IMR-90 (cell line): ENCODE measurements around the gene DYNC2H1.

Experiments used
- CEBPB ChIP-seq: IDR thresholded peaks from 2 replicates; pipeline ENCODE4 v1.6.1; 2012; ENCODE audit warnings: low read depth, low read length, improper control_type of control experiment
- MAZ ChIP-seq: IDR thresholded peaks from 2 replicates; pipeline ENCODE4 v1.6.1; 2012; ENCODE audit warnings: low read depth, mild to moderate bottlenecking, low read length, improper control_type of control experiment, moderate library complexity, borderline replicate concordance
- MXI1 ChIP-seq: IDR thresholded peaks from 2 replicates; pipeline ENCODE4 v1.6.1; 2012; ENCODE audit warnings: low read depth, mild to moderate bottlenecking, low read length, moderate library complexity, borderline replicate concordance
- POLR2A ChIP-seq: IDR thresholded peaks from 2 replicates; pipeline ENCODE4 v1.6.1; 2012; ENCODE audit warnings: mild to moderate bottlenecking, low read depth, low read length
- RAD21 ChIP-seq: IDR thresholded peaks from 2 replicates; pipeline ENCODE4 v1.6.1; 2012; ENCODE audit warnings: low read length, improper control_type of control experiment
- RFX5 ChIP-seq: IDR thresholded peaks from 2 replicates; pipeline ENCODE4 v1.8.0; 2012; ENCODE audit warnings: low read depth, mild to moderate bottlenecking, low read length, moderate library complexity
- SMC3 ChIP-seq: fragments of 150-350 bp; IDR thresholded peaks from 2 replicates; pipeline ENCODE4 v1.6.1; 2016; ENCODE audit warnings: low read depth, mild to moderate bottlenecking, antibody characterized with exemption, low read length, moderate library complexity
- USF2 ChIP-seq: fragments of 150-350 bp; IDR thresholded peaks from 2 replicates; pipeline ENCODE4 v1.6.1; 2017; ENCODE audit warnings: mild to moderate bottlenecking, antibody characterized with exemption, low read length, low read depth
- TF ChIP-seq, protein P1 (sequence below): conservative IDR thresholded peaks from 2 replicates; pipeline ENCODE4 v1.5.1; 2012; ENCODE audit warnings: mild to moderate bottlenecking, low read depth, low read length, improper control_type of control experiment

DNA sequence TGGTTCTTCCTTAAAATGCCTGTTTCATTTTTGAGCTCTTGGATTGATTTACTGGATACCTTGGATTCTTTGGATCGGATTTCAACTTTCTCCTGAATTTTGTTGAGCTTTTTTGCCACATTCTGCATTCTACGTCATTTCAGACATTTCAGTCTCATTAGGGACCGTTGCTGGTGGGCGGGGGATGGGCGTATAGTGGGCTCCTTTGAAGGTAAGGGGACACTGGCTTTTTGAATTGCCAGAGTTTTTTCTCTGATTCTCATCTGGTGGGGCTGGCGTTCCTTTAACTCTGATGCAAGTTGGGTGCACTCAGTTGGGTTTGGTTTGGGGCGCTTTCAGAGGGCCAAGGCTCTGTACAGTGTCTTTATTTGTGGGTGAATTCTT is 216.5 kb downstream of the DYNC2H1 start:
- no peak for TF ChIP-seq MXI1
- no peak for TF ChIP-seq RAD21
- no peak for TF ChIP-seq USF2
- no peak for TF ChIP-seq POLR2A
- TF ChIP-seq, protein P1, sequence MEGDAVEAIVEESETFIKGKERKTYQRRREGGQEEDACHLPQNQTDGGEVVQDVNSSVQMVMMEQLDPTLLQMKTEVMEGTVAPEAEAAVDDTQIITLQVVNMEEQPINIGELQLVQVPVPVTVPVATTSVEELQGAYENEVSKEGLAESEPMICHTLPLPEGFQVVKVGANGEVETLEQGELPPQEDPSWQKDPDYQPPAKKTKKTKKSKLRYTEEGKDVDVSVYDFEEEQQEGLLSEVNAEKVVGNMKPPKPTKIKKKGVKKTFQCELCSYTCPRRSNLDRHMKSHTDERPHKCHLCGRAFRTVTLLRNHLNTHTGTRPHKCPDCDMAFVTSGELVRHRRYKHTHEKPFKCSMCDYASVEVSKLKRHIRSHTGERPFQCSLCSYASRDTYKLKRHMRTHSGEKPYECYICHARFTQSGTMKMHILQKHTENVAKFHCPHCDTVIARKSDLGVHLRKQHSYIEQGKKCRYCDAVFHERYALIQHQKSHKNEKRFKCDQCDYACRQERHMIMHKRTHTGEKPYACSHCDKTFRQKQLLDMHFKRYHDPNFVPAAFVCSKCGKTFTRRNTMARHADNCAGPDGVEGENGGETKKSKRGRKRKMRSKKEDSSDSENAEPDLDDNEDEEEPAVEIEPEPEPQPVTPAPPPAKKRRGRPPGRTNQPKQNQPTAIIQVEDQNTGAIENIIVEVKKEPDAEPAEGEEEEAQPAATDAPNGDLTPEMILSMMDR: no peak
- no peak for TF ChIP-seq SMC3
- no peak for TF ChIP-seq RFX5
- TF ChIP-seq CEBPB: no peak
- no peak for TF ChIP-seq MAZ
